Chondrocyte (in vitro differentiated cells): ENCODE data around the gene NIPSNAP3A. TPM values are rescaled to one million over a fixed set of nuclear protein-coding genes. Genes with fewer than 3 reads are reported as not detected.
"Not testable (repeated sequence)": the region's sequence is repeated elsewhere in the genome, so short reads cannot be mapped to it uniquely, and the experiment has no call there.

Experiments used
- DNase-seq: peaks from one replicate; pipeline ENCODE4 v3.0.0; 2021; ENCODE audit warnings: mixed read lengths, low spot score
- H3K27ac Mint-ChIP-seq: one replicate; pipeline ENCODE4 v1.8.0; 2021; ENCODE audit warnings: mild to moderate bottlenecking, moderate library complexity, mixed read lengths; ENCODE audit not compliant: unreplicated experiment
- H3K27me3 Mint-ChIP-seq: 2 replicates; pipeline ENCODE4 v1.8.0; 2021; ENCODE audit warnings: low read depth, mixed read lengths
- H3K36me3 Mint-ChIP-seq: 2 replicates; pipeline ENCODE4 v1.8.0; 2021; ENCODE audit warnings: low read depth, mixed read lengths
- H3K4me1 Mint-ChIP-seq: 2 replicates; pipeline ENCODE4 v1.8.0; 2021; ENCODE audit warnings: low read depth, mild to moderate bottlenecking, mixed read lengths
- H3K4me3 Mint-ChIP-seq: one replicate; pipeline ENCODE4 v1.8.0; 2021; ENCODE audit warnings: mild to moderate bottlenecking, moderate library complexity, mixed read lengths; ENCODE audit not compliant: unreplicated experiment
- H3K9me3 Mint-ChIP-seq: 2 replicates; pipeline ENCODE4 v1.8.0; 2021; ENCODE audit warnings: low read depth, mixed read lengths
- CTCF ChIP-seq: fragments of 200-600 bp; sonication (generic); IDR thresholded peaks from 2 replicates; pipeline ENCODE4 v1.5.0; 2021; ENCODE audit warnings: antibody characterized with exemption, mild to moderate bottlenecking, moderate library complexity
- total RNA-seq: library from RNA; stranded (reverse); gene quantifications from 3 replicates; pipeline ENCODE4 v1.2.1, GENCODE V29; 2021

Gene NIPSNAP3A
- total RNA-seq, 1 donor from 2014 or later, result 33.9 TPM

GRCh38 chr9:104765138-104765537 is 17.7 kb downstream of the NIPSNAP3A start:
- H3K36me3 Mint-ChIP-seq, result peaks cover 3% of the 10 kb centered on the region
- no peaks in the 10 kb centered on the region for H3K9me3 Mint-ChIP-seq
- H3K27ac Mint-ChIP-seq, result no peak overlapping the region
- TF ChIP-seq CTCF, result no peak
- H3K4me3 Mint-ChIP-seq, result peak overlapping the region; percentile 83
- no peaks in the 10 kb centered on the region for H3K27me3 Mint-ChIP-seq
- peaks cover 11% of the 10 kb centered on the region for H3K4me1 Mint-ChIP-seq
- DNase-seq, result no peak

GRCh38 chr9:104766025-104766424 is 18.5 kb downstream of the NIPSNAP3A start:
- TF ChIP-seq CTCF, result no peak
- H3K27me3 Mint-ChIP-seq, result no peaks in the 10 kb centered on the region
- no peaks in the 10 kb centered on the region for H3K36me3 Mint-ChIP-seq
- H3K27ac Mint-ChIP-seq, result no peak overlapping the region
- H3K4me3 Mint-ChIP-seq, result no peak overlapping the region
- no peak for DNase-seq
- H3K4me1 Mint-ChIP-seq, result peaks cover 12% of the 10 kb centered on the region
- H3K9me3 Mint-ChIP-seq, result no peaks in the 10 kb centered on the region

- Mint-ChIP-seq H3K4me1 (peaks cover 15% of the 10 kb centered on the region), H3K9me3 (no peaks in the 10 kb centered on the region), H3K27me3 (no peaks in the 10 kb centered on the region), H3K27ac (no peak overlapping the region), H3K4me3 (no peak overlapping the region), H3K36me3 (no peaks in the 10 kb centered on the region)
- no peak for DNase-seq
- no peak for TF ChIP-seq CTCF
Measured at GRCh38 chr9:104767507-104767906, 20.0 kb downstream of the NIPSNAP3A start.

GRCh38 chr9:104769029-104769428 is 21.5 kb downstream of the NIPSNAP3A start:
- DNase-seq, H3K9me3 Mint-ChIP-seq, H3K36me3 Mint-ChIP-seq, H3K4me3 Mint-ChIP-seq, H3K27ac Mint-ChIP-seq, H3K27me3 Mint-ChIP-seq: not testable (repeated sequence)
- H3K4me1 Mint-ChIP-seq, result peaks cover 16% of the 10 kb centered on the region

- DNase-seq, result no peak
- H3K36me3 Mint-ChIP-seq, result no peaks in the 10 kb centered on the region
- H3K9me3 Mint-ChIP-seq, result no peaks in the 10 kb centered on the region
- peaks cover 16% of the 10 kb centered on the region for H3K4me1 Mint-ChIP-seq
- no peak overlapping the region for H3K4me3 Mint-ChIP-seq
- no peaks in the 10 kb centered on the region for H3K27me3 Mint-ChIP-seq
- H3K27ac Mint-ChIP-seq, result no peak overlapping the region
- no peak for TF ChIP-seq CTCF
Measured at GRCh38 chr9:104769655-104770054, 22.2 kb downstream of the NIPSNAP3A start.

GRCh38 chr9:104772714-104773510 is 25.4 kb downstream of the NIPSNAP3A start:
- Mint-ChIP-seq H3K27me3 (no peaks in the 10 kb centered on the region), H3K4me1 (peaks cover 16% of the 10 kb centered on the region), H3K27ac (peak overlapping the region; percentile 92), H3K36me3 (no peaks in the 10 kb centered on the region), H3K4me3 (peak overlapping the region; percentile 48), H3K9me3 (no peaks in the 10 kb centered on the region)
- DNase-seq, result no peak
- no peak for TF ChIP-seq CTCF
